Posterior cingulate gyrus (tissue), 11 donors: ENCODE measurements around the gene PRRT3.
"Not testable (repeated sequence)": the region's sequence is repeated elsewhere in the genome, so short reads cannot be mapped to it uniquely, and the experiment has no call there.

Experiments used
- DNase-seq, 10 donors: peaks; one replicate each; pipeline versions ENCODE4 v3.0.0 to v3.0.0-alpha.2; 2020 to 2021; ENCODE audit warnings: mixed read lengths in 3 of 10
- intact Hi-C: fragments of 100-400 bp; cut with DNase I; formaldehyde crosslinking; loops from one replicate; pipeline ENCODE4 v1.15.1; 2023

Gene PRRT3

GRCh38 chr3:9948586-9948985, 3.6 kb downstream of the PRRT3 start:
- DNase-seq = peak in 2 of 10 donors; percentile 33 to 70
- intact Hi-C loops = no loop called here

DNA sequence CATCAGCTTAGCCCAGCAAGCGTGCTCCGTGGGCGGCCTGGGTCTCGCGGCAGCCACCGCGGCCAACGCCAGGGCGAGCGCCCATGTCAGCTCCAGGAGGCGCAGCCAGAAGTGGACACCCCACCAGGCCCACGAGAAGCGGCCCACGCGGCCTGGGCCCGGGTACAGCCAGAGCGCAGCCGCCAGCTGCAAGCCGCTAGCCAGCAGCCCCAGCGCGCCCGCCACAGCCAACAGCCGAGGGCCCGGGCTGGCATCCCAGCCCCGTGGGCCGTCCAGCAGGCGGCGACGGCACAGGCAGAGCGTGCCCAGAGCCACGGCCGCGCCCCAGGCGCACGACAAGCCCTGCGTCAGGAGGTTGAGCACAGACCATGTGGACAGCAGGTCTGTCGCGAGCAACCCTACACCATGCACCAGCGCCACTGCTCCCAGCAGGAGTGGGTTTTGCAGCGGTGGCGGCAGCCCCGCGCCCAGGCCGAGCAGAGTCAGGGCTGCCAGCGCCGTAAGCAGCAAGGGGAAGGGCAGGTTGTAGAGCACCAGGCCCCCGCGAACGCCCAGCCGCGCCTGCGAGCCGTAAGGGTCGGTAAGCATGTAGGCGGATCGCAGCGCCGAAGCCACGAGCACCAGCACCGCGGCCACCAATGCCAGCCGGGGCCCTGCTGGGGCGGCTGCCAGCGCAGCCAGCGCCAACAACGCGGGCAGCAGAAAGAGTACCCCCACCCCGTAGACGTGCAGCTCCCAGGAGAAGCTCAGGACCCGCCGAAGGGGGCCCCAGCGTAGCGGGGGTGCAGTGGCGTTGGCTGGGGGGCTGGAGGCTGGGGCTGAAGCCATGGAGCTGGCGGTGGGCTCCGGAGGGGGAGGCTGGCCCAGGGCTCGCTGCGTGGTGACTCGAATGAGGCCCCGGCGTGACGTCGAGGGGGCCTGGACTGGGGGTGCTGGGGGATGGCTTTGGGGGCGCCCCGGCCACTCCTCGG, 4.9 kb downstream of the PRRT3 start:
- intact Hi-C loops = no loop called here
- DNase-seq = peak; percentile 48 to 95 (median 60)

GRCh38 chr3:9946112-9947024, 5.8 kb downstream of the PRRT3 start:
- intact Hi-C loops = loop anchor here (1.0 kb wide), 1 partner anchor 56 kb away; the partner anchor contains the start of gene JAGN1
- peak; percentile 68 to 97 (median 74) for DNase-seq

DNA sequence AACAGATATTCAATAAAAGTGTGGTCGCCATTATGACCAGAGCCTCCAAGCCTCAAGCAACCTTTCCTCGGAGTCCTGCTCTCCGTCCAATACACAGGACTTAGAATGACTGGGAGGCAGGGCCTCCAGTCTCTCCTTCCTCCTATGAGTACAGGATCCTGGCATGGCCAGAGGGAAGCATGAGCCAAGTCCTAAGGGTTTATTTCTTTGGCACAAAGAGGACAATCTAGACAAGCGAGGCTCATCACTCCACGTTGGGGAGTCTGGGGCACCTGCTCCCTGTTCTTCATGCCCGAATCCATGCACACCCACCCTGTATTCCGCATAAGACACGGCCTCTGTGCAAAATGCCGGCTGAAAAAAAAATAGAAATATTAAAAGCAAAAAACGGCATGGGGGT, 6.8 kb downstream of the PRRT3 start:
- no peak for DNase-seq
- intact Hi-C loops = no loop called here

DNA sequence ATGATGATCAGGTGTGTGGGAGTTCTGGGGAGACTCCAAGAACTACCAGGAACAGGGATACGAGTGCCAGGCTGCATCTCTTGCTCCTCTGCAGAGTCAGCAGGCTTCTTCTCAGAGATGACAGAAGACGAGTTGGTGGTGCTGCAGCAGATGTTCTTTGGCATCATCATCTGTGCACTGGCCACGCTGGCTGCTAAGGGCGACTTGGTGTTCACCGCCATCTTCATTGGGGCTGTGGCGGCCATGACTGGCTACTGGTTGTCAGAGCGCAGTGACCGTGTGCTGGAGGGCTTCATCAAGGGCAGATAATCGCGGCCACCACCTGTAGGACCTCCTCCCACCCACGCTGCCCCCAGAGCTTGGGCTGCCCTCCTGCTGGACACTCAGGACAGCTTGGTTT, 7.9 kb downstream of the PRRT3 start:
- intact Hi-C loops = no loop called here
- DNase-seq = peak in 7 of 10 donors; percentile 48 to 94 (median 66)

GRCh38 chr3:9942934-9943690, 9.1 kb downstream of the PRRT3 start:
- DNase-seq = peak in 1 of 10 donors; percentile 61
- intact Hi-C loops = no loop called here

DNA sequence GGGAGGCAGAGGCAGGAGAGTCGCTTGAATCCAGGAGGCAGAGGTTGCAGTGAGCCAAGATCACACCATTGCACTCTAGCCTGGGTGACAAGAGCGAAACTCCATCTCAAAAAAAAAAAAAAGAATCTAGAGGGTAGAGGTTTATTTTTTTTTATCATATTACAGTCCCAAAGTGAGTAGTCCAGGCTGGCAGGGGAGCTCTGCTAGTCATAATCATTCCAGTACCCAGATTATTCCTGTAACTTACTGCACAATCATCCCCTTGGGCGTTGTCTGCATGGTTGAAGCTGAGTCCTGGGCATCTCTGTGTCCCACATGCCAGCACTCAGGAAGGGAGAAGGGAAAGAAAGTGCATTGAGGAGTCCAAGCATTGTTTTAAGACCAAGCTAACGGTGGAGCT, 10.0 kb downstream of the PRRT3 start:
- intact Hi-C loops = no loop called here
- DNase-seq = no peak

DNA sequence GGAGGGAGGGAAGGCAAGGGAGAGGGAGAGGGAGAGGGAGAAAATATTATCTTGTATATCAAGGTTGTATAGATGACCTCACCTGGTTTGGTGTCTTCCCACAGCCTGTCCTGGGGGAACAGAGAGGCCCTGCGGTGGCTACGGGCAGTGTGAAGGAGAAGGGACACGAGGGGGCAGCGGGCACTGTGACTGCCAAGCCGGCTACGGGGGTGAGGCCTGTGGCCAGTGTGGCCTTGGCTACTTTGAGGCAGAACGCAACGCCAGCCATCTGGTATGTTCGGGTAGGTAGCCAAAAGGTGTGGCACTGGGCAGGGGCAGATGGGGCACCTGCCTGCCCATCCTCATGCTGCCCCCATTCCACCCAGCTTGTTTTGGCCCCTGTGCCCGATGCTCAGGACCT, 11.5 kb downstream of the PRRT3 start:
- DNase-seq = no peak

DNA sequence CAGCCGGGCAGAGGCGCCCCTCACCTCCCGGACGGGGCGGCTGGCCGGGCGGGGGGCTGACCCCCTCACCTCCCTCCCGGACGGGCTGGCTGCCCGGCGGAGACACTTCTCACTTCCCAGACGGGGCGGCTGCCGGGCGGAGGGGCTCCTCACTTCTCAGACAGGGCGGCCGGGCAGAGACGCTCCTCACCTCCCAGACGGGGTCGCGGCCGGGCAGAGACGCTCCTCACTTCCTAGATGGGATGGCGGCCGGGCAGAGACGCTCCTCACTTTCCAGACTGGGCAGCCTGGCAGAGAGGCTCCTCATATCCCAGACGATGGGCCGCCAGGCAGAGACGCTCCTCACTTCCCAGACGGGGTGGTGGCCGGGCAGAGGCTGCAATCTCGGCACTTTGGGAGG, 12.3 kb downstream of the PRRT3 start:
- DNase-seq, intact Hi-C loops: not testable (repeated sequence)

More for the DNA sequence above, 11.5 kb downstream of the PRRT3 start:
- intact Hi-C loops = no loop called here

DNA sequence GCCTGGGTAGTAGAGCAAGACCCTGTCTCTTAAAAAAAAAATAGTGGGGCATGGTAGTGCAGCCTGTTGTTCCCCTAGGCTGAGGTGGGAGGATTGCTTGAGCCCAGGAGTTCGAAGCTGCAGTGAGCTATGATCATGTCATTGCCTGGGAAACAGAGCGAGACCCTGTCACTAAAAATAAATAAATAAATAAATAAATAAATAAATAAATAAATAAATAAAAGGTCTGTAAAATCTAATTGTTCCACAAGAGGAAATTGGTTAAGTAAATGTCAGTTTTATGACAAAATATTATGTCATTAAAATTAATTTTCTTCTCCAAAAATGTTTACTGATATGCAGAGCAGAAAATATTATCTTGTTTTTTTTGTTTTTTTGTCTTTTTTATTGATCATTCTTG, 13.2 kb downstream of the PRRT3 start:
- intact Hi-C loops = no loop called here

DNA sequence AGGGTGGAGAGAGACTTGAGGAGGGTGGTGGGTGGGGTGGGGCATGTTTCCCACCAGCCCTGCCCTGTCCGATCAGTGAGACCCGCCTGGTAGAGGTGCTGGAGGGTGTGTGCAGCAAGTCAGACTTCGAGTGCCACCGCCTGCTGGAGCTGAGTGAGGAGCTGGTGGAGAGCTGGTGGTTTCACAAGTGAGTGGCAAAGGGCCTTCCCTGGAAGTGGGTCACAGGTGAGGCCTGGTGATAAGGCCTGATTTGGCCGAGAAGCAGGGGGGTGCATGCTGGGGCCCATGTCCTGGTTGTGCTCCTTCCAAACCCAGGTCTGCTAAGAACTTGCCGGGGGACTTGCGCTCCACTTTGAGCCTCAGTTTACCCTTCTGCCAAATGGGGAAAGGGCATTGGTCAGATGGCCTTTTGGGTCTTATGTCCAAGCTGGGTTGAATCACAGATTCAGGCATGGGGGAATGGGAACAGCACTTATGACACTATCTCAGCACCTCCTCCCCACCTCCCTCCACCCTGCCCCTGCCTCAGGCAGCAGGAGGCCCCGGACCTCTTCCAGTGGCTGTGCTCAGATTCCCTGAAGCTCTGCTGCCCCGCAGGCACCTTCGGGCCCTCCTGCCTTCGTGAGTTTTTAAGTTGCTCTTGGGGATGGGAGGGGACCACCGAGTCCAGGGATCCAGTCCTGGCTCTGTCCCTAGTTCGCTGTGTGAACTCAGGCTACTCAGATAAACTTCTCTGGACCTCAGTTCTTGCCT, 14.5 kb downstream of the PRRT3 start:
- intact Hi-C loops = no loop called here

More for the DNA sequence above, 13.2 kb downstream of the PRRT3 start:
- no peak for DNase-seq

GRCh38 chr3:9935966-9936510, 16.2 kb downstream of the PRRT3 start:
- intact Hi-C loops = no loop called here

More for the DNA sequence above, 14.5 kb downstream of the PRRT3 start:
- DNase-seq = peak in 1 of 10 donors; percentile 53

DNA sequence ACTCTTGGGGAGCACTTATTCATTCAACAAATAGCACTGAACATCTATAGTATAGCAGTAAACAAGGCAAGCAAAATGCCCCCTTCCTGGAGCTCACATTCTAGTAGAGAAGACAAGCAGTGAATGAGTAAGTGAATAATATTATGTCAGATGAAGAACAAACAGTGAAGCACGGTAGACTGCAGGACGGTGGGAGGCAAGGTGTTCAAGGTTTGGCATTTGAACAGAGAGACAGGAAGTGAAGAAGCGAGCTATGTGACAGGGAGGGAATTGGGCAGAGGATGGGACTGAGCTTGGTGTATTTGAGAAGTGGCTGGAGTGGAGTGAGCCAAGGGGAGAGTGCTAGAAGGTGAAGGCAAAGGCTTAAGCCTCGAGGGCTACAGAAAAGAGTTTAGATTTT, 17.2 kb downstream of the PRRT3 start:
- intact Hi-C loops = loop anchor here (5.0 kb wide), 2 partner anchors 43 to 88 kb away; partner anchors contain the start of gene JAGN1
- DNase-seq = no peak

More at GRCh38 chr3:9935966-9936510, 16.2 kb downstream of the PRRT3 start:
- no peak for DNase-seq

DNA sequence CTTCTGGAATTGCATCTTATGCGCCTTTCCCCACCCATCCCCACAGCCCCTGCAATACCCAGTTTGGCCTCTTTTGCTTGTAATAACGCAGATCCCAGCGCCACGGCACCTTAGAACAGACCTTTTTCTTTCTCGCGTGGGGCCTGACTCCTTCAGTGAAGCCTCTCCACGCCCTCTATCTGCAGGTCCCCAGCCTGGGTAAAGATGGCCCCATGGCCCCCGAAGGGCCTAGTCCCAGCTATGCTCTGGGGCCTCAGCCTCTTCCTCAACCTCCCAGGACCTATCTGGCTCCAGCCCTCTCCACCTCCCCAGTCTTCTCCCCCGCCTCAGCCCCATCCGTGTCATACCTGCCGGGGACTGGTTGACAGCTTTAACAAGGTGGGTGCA, 18.0 kb downstream of the PRRT3 start:
- intact Hi-C loops = loop anchor here (5.0 kb wide), 2 partner anchors 42 to 87 kb away; partner anchors contain the start of gene JAGN1
- DNase-seq = peak in 1 of 10 donors; percentile 83

DNA sequence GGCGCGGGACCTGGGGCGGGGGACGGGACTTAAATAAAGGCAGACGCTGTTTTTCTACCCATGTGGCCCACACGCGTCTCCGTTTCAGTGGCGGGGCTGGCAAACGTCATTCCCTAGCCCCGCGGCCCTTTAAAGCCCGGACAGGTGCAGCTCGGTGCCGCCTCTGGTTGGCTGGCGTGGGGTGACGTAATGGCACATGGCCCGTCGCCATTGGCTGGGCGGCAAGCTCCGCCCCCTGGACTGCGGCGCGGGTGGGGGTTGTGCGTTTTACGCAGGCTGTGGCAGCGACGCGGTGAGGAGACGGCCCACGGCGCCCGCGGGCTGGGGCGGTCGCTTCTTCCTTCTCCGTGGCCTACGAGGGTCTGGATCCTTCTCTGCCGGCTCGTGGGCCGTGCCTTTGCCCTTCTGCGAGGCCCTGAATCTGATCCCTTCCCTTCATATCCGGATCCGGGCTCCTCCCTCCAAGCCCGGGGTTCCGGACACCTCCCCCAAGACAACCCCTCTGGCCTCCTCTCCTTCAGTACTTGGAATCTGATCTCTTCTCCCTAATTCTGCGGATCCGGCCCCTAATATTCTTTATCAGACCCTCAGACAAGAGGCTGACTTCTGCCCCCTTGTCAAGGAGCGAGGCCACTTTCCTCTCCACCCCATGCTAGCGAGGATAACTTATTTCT, 18.5 kb downstream of the PRRT3 start, which contains the start of gene CRELD1:
Gene CRELD1, plus strand, starts transcription at position 274 of the 674 bp plus-strand sequence. CDS start 605 bp downstream, outside the sequence.
- intact Hi-C loops = loop anchor here (5.0 kb wide), 2 partner anchors 41 to 86 kb away; partner anchors contain the start of gene JAGN1
- peak; percentile 95 to 100 (median 98) for DNase-seq

GRCh38 chr3:9932843-9933560, 19.2 kb downstream of the PRRT3 start:
- DNase-seq = peak in 9 of 10 donors; percentile 58 to 95 (median 73)
- intact Hi-C loops = loop anchor here (5.0 kb wide), 2 partner anchors 41 to 86 kb away; partner anchors contain the start of gene JAGN1

- DNase-seq = peak in 3 of 10 donors; percentile 49 to 92 (median 80)
- intact Hi-C loops = loop anchor here (5.0 kb wide), 2 partner anchors 40 to 85 kb away; partner anchors contain the start of gene JAGN1
These were observed 19.7 kb downstream of the PRRT3 start for GRCh38 chr3:9932535-9932842.
